OCI-LY1 (cell line): ENCODE results near the gene RAB8B.

Experiments
- H2AFZ ChIP-seq: fragments of 200-600 bp; sonication (generic), shearing (Covaris generic); 2 replicates; pipeline ENCODE4 v1.6.0; 2014; ENCODE audit warnings: antibody characterized with exemption, mild to moderate bottlenecking, low read length
- H3F3A ChIP-seq: fragments of 200-600 bp; sonication (generic), shearing (Covaris generic); 2 replicates; pipeline ENCODE4 v1.6.0; 2014; ENCODE audit warnings: mild to moderate bottlenecking, antibody characterized with exemption, low read length, moderate library complexity; ENCODE audit not compliant: insufficient read depth
- H3K27ac ChIP-seq: fragments of 200-600 bp; sonication (generic); 2 replicates; pipeline ENCODE4 v1.5.1; 2014; ENCODE audit warnings: low read length, mixed run types, mild to moderate bottlenecking, low read depth; ENCODE audit not compliant: poor library complexity, severe bottlenecking
- H3K27me3 ChIP-seq: fragments of 200-600 bp; sonication (generic); 2 replicates; pipeline ENCODE4 v1.6.0; 2014; ENCODE audit warnings: antibody characterized with exemption, mild to moderate bottlenecking, low read length, moderate library complexity; ENCODE audit not compliant: insufficient read depth
- H3K36me3 ChIP-seq: fragments of 200-600 bp; sonication (generic); 2 replicates; pipeline ENCODE4 v1.6.1; 2014; ENCODE audit warnings: mild to moderate bottlenecking, antibody characterized with exemption, low read length, moderate library complexity, mixed read lengths; ENCODE audit not compliant: insufficient read depth
- H3K4me1 ChIP-seq: fragments of 200-600 bp; sonication (generic); 2 replicates; pipeline ENCODE4 v1.5.1; 2014; ENCODE audit warnings: mild to moderate bottlenecking, low read length, moderate library complexity; ENCODE audit not compliant: insufficient read depth, severe bottlenecking
- H3K4me2 ChIP-seq: fragments of 200-600 bp; sonication (generic), shearing (Covaris generic); 2 replicates; pipeline ENCODE4 v1.6.1; 2014; ENCODE audit warnings: low read length
- H3K4me3 ChIP-seq: fragments of 200-600 bp; sonication (generic); 2 replicates; pipeline ENCODE4 v1.5.1; 2014; ENCODE audit warnings: low read length, low read depth, mild to moderate bottlenecking, mixed read lengths; ENCODE audit not compliant: poor library complexity, severe bottlenecking
- H3K79me2 ChIP-seq: fragments of 200-600 bp; shearing (Covaris generic); 2 replicates; pipeline ENCODE4 v1.6.1; 2016; ENCODE audit warnings: mixed run types, low read length, mixed read lengths; ENCODE audit not compliant: insufficient read depth
- H3K9ac ChIP-seq: fragments of 200-600 bp; sonication (generic), shearing (Covaris generic); 2 replicates; pipeline ENCODE4 v1.6.1; 2014; ENCODE audit warnings: mild to moderate bottlenecking, low read length, mixed read lengths
- H3K9me2 ChIP-seq: fragments of 200-600 bp; sonication (generic), shearing (Covaris generic); 2 replicates; pipeline ENCODE4 v1.6.1; 2014; ENCODE audit warnings: low read depth, mild to moderate bottlenecking, low read length, mixed read lengths
- H3K9me3 ChIP-seq: fragments of 200-600 bp; shearing (Covaris generic); 2 replicates; pipeline ENCODE4 v1.6.1; 2014; ENCODE audit warnings: low read length, mixed read lengths
- H4K20me1 ChIP-seq: fragments of 200-600 bp; sonication (generic), shearing (Covaris generic); 2 replicates; pipeline ENCODE4 v1.6.0; 2016; ENCODE audit warnings: mild to moderate bottlenecking, low read length; ENCODE audit not compliant: insufficient read depth
- EZH2 ChIP-seq: fragments of 200-600 bp; sonication (generic), shearing (Covaris generic); IDR thresholded peaks from 2 replicates; pipeline ENCODE4 v1.8.0; 2017; ENCODE audit warnings: borderline replicate concordance, mixed run types, mild to moderate bottlenecking, antibody characterized with exemption, low read length, moderate library complexity, mixed read lengths
- TF ChIP-seq, protein P1 (sequence below): fragments of 200-600 bp; sonication (generic), shearing (Covaris generic); IDR thresholded peaks from 2 replicates; pipeline ENCODE4 v1.5.1; 2017; ENCODE audit warnings: mild to moderate bottlenecking, antibody characterized with exemption, low read length, moderate library complexity, mixed read lengths

The RAB8B gene

DNA sequence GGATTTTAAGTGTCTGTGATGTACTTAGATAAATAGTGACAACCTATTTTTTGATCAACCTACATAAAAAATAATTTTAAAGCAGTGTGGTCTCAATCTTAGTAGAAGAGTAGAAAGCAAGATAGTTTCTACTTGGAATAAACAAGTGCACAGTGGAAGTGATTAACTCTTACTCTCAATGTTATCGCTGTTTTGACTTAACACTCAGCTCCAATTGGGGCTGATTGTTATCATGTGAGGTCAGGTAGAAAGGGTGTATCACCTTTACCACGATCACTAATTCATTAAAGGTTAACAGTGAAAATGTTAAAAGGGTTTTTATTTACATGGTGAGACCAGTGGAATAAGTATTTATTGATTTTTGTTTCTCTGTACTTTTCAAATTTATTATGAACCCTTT lies 65.6 kb downstream of the RAB8B start:
- H3K9ac ChIP-seq, result no peak overlapping the region
- peaks cover 41% of the 10 kb centered on the region for H3K36me3 ChIP-seq
- no peaks in the 10 kb centered on the region for H3K27me3 ChIP-seq
- H3K9me3 ChIP-seq, result no peaks in the 10 kb centered on the region
- no peak overlapping the region for H3K4me2 ChIP-seq
- no peaks in the 10 kb centered on the region for H3K79me2 ChIP-seq
- no peaks in the 10 kb centered on the region for H3K4me1 ChIP-seq
- H3K4me3 ChIP-seq, result no peak overlapping the region
- H3F3A ChIP-seq, result no peaks in the 10 kb centered on the region
- TF ChIP-seq, protein P1, sequence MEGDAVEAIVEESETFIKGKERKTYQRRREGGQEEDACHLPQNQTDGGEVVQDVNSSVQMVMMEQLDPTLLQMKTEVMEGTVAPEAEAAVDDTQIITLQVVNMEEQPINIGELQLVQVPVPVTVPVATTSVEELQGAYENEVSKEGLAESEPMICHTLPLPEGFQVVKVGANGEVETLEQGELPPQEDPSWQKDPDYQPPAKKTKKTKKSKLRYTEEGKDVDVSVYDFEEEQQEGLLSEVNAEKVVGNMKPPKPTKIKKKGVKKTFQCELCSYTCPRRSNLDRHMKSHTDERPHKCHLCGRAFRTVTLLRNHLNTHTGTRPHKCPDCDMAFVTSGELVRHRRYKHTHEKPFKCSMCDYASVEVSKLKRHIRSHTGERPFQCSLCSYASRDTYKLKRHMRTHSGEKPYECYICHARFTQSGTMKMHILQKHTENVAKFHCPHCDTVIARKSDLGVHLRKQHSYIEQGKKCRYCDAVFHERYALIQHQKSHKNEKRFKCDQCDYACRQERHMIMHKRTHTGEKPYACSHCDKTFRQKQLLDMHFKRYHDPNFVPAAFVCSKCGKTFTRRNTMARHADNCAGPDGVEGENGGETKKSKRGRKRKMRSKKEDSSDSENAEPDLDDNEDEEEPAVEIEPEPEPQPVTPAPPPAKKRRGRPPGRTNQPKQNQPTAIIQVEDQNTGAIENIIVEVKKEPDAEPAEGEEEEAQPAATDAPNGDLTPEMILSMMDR, result no peak
- no peak for TF ChIP-seq EZH2
- no peaks in the 10 kb centered on the region for H3K9me2 ChIP-seq
- no peaks in the 10 kb centered on the region for H4K20me1 ChIP-seq
- no peak overlapping the region for H3K27ac ChIP-seq
- H2AFZ ChIP-seq, result no peak overlapping the region

DNA sequence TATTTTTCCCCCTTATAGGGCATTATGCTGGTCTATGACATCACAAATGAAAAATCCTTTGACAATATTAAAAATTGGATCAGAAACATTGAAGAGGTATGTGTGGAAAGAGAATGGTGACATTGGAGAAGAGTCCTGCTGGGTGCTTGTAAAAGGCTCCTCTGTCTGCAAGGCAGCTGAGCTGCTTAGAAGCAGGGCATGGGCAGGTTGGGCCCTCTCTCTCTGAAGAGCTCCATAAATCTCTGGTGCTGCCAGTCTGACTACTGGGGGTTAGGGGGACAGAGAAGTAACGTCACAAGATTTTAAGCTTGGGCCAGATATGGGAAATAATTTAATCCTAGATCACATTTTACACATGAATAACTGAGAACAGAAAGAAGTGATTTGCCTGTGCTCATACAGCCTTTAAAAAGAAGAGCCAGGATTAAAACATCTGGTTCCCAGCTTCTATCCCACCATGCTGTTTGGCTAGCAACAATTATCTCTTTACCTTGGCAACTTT lies 66.1 kb downstream of the RAB8B start:
- H3K27ac ChIP-seq, result no peak overlapping the region
- H3K79me2 ChIP-seq, result no peaks in the 10 kb centered on the region
- H2AFZ ChIP-seq, result no peak overlapping the region
- no peaks in the 10 kb centered on the region for H3F3A ChIP-seq
- no peaks in the 10 kb centered on the region for H3K9me3 ChIP-seq
- peaks cover 41% of the 10 kb centered on the region for H3K36me3 ChIP-seq
- H3K27me3 ChIP-seq, result no peaks in the 10 kb centered on the region
- no peak overlapping the region for H3K4me3 ChIP-seq
- no peaks in the 10 kb centered on the region for H3K4me1 ChIP-seq
- TF ChIP-seq, protein P1, result no peak
- TF ChIP-seq EZH2, result no peak
- no peak overlapping the region for H3K4me2 ChIP-seq
- H3K9me2 ChIP-seq, result no peaks in the 10 kb centered on the region
- no peak overlapping the region for H3K9ac ChIP-seq
- H4K20me1 ChIP-seq, result no peaks in the 10 kb centered on the region

DNA sequence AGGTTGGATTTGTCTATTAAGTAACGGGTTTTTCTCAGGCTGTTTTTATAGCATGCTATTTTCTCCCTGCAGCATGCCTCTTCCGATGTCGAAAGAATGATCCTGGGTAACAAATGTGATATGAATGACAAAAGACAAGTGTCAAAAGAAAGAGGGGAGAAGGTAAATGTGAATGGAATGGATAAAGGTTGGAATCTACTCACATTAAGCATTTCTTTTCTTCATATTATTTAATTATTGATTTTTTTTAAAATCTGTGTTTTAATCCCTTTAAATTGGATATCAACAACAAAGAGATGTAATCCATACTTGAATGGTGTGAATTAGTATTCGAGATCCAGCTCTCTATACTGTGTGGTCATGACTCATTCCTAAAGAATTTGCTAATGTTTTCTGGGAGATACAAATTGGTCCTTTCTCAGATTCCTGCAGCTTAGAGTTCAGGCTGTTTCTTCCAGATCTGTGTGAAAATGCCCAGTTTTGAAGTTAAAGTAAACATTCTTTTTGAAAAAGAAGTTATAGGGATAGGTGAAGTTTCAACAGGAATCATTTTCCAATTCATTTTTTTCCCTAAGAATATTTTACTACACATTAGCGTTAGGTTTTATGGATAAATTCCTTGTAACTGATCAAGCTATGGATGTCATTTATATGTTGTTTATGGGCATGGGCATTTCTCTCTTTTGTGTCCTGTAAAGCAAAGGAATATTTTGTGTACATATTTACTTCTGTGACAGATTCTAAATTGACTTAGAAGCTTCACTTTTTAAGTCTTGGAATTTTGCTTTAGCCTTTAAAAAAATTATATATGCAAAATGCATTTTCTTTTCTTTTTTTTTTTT lies 67.2 kb downstream of the RAB8B start:
- H3K9me2 ChIP-seq, result no peaks in the 10 kb centered on the region
- TF ChIP-seq, protein P1, result no peak
- TF ChIP-seq EZH2, result no peak
- no peaks in the 10 kb centered on the region for H3F3A ChIP-seq
- H3K4me1 ChIP-seq, result no peaks in the 10 kb centered on the region
- H3K27ac ChIP-seq, result no peak overlapping the region
- no peak overlapping the region for H2AFZ ChIP-seq
- H3K27me3 ChIP-seq, result no peaks in the 10 kb centered on the region
- no peak overlapping the region for H3K4me3 ChIP-seq
- no peak overlapping the region for H3K9ac ChIP-seq
- no peaks in the 10 kb centered on the region for H3K9me3 ChIP-seq
- no peaks in the 10 kb centered on the region for H4K20me1 ChIP-seq
- no peak overlapping the region for H3K4me2 ChIP-seq
- no peaks in the 10 kb centered on the region for H3K79me2 ChIP-seq
- peaks cover 43% of the 10 kb centered on the region for H3K36me3 ChIP-seq
